GM18868 (cell line): Measurements from ENCODE around the gene CMTM7.
A peak's percentile ranks its signal among the peaks of the same experiment; 100 is the strongest.

Experiments
- ATAC-seq: cut with Tn5 transposase; IDR thresholded peaks from one replicate; pipeline ENCODE4 v1.9.1; 2021; ENCODE audit warnings: mild to moderate bottlenecking, moderate library complexity; ENCODE audit not compliant: unreplicated experiment

The CMTM7 gene

DNA sequence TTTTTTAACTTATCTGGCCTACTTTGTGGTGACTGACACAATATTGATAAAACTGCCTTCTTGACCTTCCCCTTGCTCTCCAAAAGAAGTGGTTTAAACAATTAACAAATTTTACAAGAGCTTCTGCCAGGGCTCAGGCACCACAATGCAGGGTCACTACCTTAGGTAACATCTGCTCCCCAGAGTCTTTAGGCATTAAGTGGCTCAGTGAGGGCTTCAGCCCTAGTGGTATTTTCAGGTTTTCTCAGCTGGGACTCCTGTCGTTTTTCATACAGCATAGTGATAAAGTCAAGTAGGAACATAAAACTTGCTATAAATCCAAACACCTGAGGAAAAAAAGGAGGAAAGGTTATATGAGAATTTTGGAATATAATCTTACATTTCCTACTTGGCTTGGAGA is 92.1 kb downstream of the CMTM7 start:
- ATAC-seq: no peak

DNA sequence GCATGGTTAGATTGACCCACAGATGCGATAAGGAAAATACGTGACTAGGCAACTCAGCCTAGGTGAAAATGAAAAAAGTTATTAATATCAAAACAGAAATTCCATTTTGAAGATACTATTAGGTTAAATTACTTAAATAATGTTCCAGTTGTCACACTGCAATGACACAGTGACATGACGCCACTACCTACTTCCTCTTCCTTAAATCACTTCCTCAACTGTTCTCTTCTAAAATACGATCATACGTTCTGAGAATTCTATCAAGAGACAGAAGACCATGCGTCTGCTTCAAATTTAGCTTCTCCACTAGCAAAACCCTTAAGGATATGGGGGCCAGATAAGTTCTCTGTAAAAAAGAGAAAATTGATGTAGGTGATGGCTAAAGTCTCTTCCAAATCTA is 92.8 kb downstream of the CMTM7 start:
- peak; percentile 77 for ATAC-seq

DNA sequence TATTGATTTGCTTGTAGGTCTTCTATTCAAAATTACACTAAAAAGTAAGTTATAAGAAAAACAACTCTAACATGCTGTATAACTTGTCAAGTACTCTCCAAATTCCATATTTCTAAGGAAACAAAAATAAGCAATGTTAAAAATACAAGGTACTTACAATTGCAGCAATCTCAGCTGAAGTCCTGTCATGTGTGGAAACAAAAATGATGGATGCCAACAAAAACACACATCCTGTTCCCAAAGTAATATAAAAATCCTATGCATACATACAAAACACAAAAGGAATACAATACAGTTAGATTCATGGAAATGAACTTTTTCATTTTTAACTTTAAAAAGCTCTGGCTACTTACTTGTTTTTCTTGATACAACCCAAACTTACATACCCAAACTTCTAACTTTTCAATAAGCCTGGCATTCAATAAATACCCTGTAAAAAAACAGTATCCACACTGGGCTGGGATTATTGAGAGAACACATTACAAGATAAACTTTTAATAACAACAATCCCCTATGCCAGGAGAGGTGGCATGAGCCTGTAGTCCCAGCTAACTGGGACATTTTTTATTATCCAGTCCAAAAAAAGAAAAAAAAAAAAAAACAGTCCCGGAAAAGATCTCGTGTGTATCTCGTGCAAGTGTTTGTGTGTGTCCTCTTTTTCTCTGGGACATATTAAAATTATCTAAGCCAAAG is 96.3 kb downstream of the CMTM7 start:
- ATAC-seq: no peak

DNA sequence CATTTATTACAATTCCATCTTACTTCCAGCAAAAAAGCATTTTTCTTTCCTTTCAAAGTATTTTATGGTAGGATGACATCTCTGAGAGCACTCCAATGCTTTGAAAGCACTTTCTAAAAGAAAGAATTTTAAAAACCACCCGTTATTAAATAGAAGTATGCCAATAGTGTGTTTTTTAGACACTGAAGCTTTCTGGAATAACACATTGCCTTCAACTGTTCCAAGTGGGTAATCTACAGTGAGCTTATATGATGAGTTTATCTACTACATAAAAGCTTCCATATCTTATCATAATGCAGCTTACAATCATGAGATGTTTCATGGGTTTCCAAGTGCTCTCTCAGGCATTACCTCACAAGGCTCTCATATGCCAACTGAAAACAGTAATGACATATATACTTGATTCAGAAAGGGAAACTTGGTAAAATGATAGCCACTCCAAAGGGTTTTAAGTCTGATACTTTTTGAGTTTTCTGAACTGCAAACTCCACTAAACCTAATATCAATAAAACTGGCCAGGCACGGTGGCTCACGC is 96.9 kb downstream of the CMTM7 start:
- ATAC-seq: no peak

DNA sequence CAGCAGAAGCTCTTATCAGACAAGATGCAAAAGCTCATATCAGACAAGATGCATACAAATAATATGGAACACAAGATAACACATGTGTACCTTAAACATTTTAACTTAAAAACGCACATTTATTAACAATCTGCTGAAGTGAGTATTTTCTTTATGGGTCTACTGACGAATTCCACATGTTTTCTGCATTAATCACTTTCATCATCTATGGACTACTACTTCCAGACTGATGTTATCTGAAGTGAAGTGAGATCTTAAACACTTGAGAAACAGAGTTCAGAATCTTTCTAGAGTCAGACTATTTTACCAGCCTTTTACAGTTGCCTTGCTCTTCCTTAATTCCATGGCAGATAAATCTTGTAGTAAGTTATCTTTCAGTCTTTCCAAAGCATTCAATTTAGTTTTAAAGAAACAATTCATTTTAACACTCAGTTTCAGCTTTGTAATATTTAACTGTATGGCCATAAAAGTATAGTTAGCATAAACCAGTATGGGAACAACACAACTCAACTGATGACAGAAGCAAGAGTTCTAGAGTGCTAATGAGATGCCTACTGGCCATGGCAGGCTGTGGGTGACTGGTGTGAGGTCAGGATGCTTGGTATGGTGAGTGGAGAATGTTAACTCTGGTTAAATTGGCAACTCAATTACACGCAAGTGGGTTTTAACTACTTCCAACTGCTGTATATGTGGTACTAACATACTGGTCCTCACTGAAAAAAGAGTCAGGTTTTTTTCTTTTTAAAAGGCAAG is 101.2 kb downstream of the CMTM7 start:
- no peak for ATAC-seq

DNA sequence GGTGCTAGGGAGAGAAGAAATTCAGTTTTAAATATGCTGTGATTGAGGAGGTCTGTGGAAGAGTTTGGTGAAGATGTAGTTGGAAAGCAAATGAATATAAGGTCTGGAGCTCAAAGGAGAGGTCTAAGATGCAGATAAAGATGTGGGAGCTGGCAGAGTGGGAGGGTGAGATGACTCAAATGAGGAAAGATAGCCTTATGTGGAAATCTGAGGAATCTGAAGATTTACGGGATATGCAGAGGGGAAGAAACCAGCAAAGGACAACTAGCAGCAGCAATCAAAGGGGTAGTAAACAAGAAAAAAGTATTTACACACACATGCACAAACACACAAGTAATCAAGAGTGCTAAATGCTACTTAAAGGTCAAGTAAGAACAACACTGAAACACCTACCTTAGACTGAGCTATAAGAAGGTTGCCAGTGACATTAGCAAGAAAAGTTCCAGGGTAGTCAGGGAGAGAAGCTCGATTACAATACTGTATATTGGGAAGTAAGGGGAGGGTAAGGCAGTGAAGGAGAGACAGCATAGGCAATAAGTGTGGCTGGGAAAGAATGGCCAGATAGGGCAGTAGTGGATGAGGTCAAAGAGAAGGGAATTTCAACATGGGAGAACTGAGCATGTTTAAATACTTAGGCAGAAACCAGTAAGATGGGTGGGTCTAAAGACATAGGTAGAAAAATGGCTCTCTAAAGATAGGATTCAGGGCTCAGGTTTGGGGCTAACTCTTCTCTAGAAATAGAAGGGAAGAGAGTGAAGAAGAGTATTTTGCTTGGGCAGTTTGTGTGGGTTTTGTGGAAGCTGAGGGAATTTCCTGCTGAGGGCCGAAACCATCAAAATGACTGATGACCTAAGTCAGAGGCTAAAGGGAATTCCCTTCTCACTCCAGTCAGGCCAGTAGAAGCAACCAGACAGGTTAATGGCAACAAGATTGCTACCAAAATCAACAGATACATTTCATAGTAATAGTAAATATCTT is 102.1 kb downstream of the CMTM7 start:
- ATAC-seq: peak; percentile 77

DNA sequence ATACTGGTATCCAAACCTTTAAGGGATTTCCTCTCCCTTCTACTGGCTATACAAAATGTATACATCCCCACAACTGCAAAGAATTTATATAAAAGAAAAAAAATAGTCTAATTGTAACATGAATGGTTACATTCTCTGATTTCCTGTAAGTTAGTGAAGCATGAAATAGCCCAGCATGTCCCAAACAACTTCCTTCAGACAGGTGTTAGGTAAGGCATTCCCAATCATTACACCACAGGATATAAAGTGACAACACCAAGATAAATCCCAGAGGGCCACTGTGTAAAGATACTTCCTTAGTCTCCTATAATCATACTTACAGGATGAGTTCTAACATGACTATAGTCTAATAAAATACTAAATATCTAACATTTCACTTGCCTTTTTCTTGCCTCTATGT is 103.4 kb downstream of the CMTM7 start:
- ATAC-seq: no peak

DNA sequence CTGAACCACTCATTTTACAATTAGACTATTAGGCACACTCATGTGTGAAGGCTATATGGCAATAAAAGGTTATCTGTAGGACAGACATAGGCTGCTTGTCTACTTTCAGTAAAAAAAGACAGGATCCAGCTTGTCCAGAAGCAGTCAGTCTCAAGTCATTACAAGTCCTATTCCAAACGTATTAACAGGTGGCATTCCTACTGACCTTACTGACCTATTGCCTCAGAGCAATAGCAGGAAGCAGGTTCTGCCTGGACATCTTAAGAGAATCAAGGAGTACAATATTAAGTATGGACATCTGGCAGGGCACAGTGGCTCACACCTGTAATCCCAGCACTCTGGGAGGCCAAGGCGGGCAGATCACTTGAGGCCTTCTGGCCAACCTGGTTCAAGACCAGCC is 104.0 kb downstream of the CMTM7 start:
- ATAC-seq: no peak

DNA sequence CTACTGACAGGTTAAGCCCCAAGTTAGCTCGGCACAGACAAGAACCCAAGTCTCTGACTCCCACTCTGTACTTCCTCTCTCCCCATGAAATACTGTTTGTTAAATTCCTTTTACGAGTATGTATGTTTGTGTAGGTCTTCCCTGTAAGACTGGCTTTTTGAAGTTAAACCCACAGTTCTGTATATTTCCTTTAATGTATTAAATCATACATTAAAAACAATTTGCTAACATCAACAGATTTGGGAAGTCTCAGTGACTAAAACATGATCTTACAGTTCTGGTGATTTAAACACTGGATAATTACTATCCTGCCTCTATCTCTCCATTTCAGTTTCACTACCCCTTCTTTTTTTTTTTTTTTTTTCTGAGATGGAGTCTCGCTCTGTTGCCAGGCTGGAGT is 106.6 kb downstream of the CMTM7 start:
- no peak for ATAC-seq

DNA sequence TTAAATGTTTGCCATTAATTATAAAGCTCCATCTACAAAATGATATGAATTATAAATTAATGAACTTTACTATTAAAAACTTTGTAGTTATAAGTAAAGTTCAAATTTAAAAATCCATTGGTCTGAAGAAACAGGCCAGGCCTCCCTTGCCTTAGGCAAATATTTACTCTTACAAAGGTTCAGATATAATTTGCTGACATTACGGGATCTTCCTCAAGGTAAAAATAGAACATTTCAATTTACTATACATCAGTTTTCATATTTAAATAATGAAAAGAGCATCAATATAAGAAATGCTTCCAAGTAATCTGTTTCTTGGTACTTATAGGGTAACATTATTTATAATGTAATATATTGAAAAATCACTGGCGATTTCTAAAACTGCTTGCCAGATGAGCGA is 107.3 kb downstream of the CMTM7 start:
- ATAC-seq: no peak

DNA sequence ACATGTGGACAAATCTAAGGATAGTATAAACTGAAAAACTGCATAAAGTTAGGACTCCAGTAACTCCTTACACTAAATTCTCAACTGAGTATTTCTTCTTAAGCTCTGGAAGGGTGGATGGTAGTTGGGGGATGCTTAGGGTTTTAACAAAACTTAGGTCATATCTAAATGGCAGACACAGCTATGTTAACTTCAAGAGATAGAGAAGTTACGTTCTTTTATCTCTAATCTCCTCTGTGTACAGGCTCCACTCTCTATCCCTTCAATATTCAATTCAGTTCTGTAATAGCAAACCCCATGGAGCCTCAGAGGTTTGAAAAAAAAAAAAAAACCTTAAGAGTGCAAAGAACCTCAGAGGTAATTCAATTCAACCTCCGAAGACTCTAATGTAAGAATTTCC is 107.9 kb downstream of the CMTM7 start:
- ATAC-seq: no peak

DNA sequence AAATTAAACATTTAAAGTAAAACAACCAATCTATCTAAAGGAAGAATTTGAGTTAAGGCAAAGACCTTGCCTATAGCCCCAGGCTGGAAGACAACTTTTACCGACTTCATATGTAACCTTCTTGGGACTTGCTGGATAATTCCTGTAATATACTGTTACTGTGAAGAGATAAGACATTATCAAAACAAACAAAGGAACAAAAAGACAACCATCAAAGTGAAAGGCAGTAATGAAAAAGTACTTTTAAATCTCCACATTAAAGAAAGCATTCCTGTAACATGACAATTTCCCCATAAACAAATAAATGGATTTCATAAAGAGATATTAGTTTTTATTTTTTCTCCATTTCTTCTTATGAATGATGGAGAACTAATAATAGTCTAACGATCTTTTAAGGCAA is 108.6 kb downstream of the CMTM7 start:
- no peak for ATAC-seq

DNA sequence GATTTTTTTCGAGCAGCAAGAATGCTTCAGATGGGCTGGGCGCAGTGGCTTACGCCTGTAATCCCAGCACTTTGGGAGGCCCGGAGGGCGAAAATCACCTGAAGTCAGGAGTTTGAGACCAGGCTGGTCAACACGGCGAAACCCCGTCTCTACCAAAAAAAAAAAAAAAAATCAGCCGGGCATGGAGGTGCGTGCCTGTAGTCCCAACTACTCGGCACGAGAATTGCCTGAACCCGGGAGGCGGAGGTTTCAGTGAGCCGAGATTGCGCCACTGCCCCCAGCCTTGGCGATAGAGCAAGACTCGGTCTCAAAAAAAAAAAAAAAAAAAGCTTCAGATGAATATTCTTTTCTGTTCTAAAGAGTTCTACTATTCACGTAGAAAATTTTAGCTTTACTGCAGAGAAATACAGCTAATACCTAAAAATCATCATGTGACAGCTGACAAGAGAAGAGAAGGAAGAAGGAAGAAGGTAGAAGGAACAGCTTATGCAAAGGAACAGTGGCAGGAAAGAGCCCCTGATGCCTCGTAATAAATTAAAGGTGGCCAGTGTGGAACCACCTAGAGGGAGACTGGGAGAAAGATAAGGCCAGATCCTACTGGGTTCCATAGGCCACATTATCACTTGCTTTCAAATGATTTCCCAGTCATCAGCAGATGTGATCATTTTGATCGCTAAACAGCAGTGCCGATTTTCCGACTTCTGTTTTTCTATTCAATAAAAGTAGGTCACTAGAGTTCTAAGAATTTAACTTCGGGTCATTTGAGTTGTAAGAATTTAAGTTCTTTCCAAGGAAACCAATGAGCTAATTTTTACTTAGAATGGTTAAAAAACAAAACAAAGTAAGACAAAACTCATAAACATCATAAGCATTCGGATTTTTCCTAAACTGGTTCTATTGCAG is 109.5 kb downstream of the CMTM7 start:
- no peak for ATAC-seq

DNA sequence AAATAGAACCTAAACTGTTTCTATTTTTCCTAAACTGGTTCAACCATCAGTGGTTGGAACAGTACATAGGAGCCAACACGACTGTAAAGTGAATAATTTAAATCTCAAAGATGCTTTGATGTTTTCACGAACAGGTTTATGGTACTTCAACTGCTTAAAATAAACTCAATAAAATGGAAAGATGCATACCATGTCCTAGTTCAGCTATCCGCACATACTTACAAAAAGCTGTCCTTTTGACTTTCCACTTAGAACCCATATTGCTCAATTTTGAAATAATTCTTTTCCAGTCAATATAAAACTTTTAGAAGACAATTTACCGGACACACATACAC is 110.1 kb downstream of the CMTM7 start:
- ATAC-seq: no peak

DNA sequence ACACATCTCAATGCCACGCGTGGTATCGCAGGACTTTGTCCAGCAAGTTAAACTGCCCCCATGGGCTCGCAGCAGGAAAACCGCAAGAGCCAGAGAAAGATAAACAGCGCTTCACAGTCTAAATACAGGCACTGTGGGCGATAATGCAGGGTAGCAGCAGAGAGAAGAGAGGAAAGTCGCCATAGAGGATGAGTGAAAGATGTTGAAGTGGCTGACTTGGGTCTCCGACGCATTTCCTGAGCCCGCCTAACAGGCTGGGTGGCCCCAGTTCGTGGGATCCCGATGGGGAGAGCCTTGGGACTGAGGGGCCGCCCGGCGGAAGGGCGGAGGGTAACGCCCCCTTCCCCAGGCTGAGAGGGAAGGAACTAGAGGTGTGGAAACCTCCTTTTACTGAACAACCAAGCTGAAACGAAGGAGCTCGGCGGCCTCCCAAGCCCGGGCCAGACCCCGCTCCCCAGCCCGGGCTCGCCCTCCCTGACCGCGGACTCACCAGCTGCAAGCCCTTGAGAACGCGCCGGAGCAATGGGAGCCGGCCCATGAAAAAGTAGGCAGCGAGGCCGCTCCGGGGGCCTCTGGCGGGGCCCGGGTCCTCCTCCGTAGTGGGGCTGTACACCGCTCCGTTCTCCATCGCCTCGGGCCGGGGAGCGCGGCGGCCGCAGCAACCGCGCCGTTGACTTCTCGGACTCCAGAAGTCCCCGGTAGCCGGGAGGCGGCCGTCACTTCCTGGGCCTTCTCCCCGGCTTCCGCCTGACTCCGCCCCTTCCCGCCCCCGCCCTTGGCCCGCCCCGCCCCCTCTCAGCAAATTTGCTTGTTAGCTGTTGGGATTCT is 110.7 kb downstream of the CMTM7 start, which contains the start of gene CMTM6:
Gene CMTM6 (minus strand): TSS at position 735 of the 828 bp plus-strand sequence. CDS start 107 bp downstream, at position 628.
- peak; percentile 78 for ATAC-seq

DNA sequence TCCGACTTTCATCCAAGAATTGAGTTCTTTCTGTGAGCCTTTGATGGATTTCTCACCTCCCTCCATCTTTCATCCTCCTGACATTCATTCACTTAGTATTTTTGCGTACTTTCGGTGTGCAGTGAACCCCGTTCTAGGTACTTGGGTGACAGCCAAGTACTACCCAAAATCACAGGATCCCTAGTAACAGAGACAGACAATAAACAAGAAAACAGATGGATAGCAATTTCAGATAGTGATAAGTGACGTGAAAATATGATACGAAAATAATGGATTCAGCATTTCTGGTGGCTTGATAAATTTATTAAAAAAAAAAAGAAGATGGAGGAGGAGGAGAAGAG is 111.3 kb downstream of the CMTM7 start:
- peak; percentile 5 for ATAC-seq
